ENCODE results near the gene NPHP3. TPM values are rescaled to one million over a fixed set of nuclear protein-coding genes. Genes with fewer than 3 reads are reported as not detected.

Gene NPHP3
- total RNA-seq, 6 experiments from 2014 or later, result 17.6 to 21.6 (median 19.0) TPM

GRCh38 chr3:132654190-132654589, 68.0 kb downstream of the NPHP3 start:
- Mint-ChIP-seq H3K27ac (no peak overlapping the region), H3K27me3 (ENCODE audit: insufficient read depth) (peaks cover 1% of the 10 kb centered on the region; the same call in 1 of the 2 replicates), H3K4me3 (no peak overlapping the region), H3K9me3 (no peaks in the 10 kb centered on the region), H3K36me3 (ENCODE audit: low read depth) (no peaks in the 10 kb centered on the region), H3K4me1 (ENCODE audit: low read depth) (peaks cover 43% of the 10 kb centered on the region)
- TF ChIP-seq CTCF (IDR thresholded peaks at IDR 0.05), result no peak
- DNase-seq, result no peak

GRCh38 chr3:132652640-132653270, 69.5 kb downstream of the NPHP3 start:
- Mint-ChIP-seq H3K36me3 (ENCODE audit: low read depth) (no peaks in the 10 kb centered on the region), H3K9me3 (no peaks in the 10 kb centered on the region), H3K27me3 (ENCODE audit: insufficient read depth) (peaks cover 1% of the 10 kb centered on the region; the same call in 1 of the 2 replicates), H3K27ac (no peak overlapping the region), H3K4me3 (no peak overlapping the region), H3K4me1 (ENCODE audit: low read depth) (peaks cover 29% of the 10 kb centered on the region)
- no peak for DNase-seq
- TF ChIP-seq CTCF (IDR thresholded peaks at IDR 0.05), result no peak

GRCh38 chr3:132650153-132650552, 72.1 kb downstream of the NPHP3 start:
- DNase-seq, result no peak
- no peaks in the 10 kb centered on the region for H3K9me3 Mint-ChIP-seq
- H3K27me3 Mint-ChIP-seq (ENCODE audit: insufficient read depth), result no peaks in the 10 kb centered on the region
- no peak overlapping the region for H3K4me3 Mint-ChIP-seq
- no peak overlapping the region for H3K27ac Mint-ChIP-seq
- TF ChIP-seq CTCF (IDR thresholded peaks at IDR 0.05), result no peak
- H3K36me3 Mint-ChIP-seq (ENCODE audit: low read depth), result no peaks in the 10 kb centered on the region
- peaks cover 8% of the 10 kb centered on the region for H3K4me1 Mint-ChIP-seq (ENCODE audit: low read depth)

GRCh38 chr3:132645058-132645457, 77.2 kb downstream of the NPHP3 start:
- H3K27me3 Mint-ChIP-seq (ENCODE audit: insufficient read depth), result no peaks in the 10 kb centered on the region
- no peaks in the 10 kb centered on the region for H3K9me3 Mint-ChIP-seq
- DNase-seq, result no peak
- no peak overlapping the region; the same call in 1 of the 2 replicates for H3K27ac Mint-ChIP-seq
- no peak for TF ChIP-seq CTCF (IDR thresholded peaks at IDR 0.05)
- no peaks in the 10 kb centered on the region for H3K36me3 Mint-ChIP-seq (ENCODE audit: low read depth)
- H3K4me3 Mint-ChIP-seq, result no peak overlapping the region
- H3K4me1 Mint-ChIP-seq (ENCODE audit: low read depth), result peaks cover 19% of the 10 kb centered on the region

- no peak for TF ChIP-seq CTCF (IDR thresholded peaks at IDR 0.05)
- Mint-ChIP-seq H3K4me3 (no peak overlapping the region), H3K27ac (no peak overlapping the region), H3K27me3 (ENCODE audit: insufficient read depth) (no peaks in the 10 kb centered on the region), H3K9me3 (no peaks in the 10 kb centered on the region), H3K4me1 (ENCODE audit: low read depth) (peaks cover 35% of the 10 kb centered on the region), H3K36me3 (ENCODE audit: low read depth) (no peaks in the 10 kb centered on the region)
- no peak for DNase-seq
Observed at GRCh38 chr3:132643366-132643765, 78.8 kb downstream of the NPHP3 start.

GRCh38 chr3:132642539-132642847, 79.7 kb downstream of the NPHP3 start:
- Mint-ChIP-seq H3K36me3 (ENCODE audit: low read depth) (no peaks in the 10 kb centered on the region), H3K4me3 (no peak overlapping the region), H3K27me3 (ENCODE audit: insufficient read depth) (no peaks in the 10 kb centered on the region), H3K9me3 (no peaks in the 10 kb centered on the region), H3K4me1 (ENCODE audit: low read depth) (peaks cover 44% of the 10 kb centered on the region), H3K27ac (no peak overlapping the region)
- TF ChIP-seq CTCF (IDR thresholded peaks at IDR 0.05), result peak; percentile 63
- DNase-seq, result no peak

Data from HFFc6 (cell line).